Endothelial cell of umbilical vein (primary cell): Measurements from ENCODE around the gene LRRC23. TPM values are rescaled to one million over a fixed set of nuclear protein-coding genes. Genes with fewer than 3 reads are reported as not detected.

Experiments used
- BruUV-seq: library from RNA; stranded (reverse); fragments of 400-500 nt; replicated peaks from 2 replicates; lab custom pipeline; 2021; lab: Mats Ljungman, UMichigan
- CTCF ChIA-PET: fragments of 300-600, 350-600 bp; sonication (Branson Sonifier 250); formaldehyde crosslinking; loops from one replicate; lab custom pipeline; 2021; ENCODE audit warnings: antibody characterized with exemption, inconsistent platforms; lab: Charles Lee
- POLR2A ChIA-PET: fragments of 300-600, 350-600 bp; sonication (Branson Sonifier 250); formaldehyde crosslinking; loops from one replicate; lab custom pipeline; 2021; ENCODE audit warnings: antibody characterized with exemption, inconsistent platforms; lab: Charles Lee
- DNase-seq: peaks from one replicate; pipeline ENCODE4 v3.0.0-alpha.2; 2011; ENCODE audit warnings: low read depth, low spot score
- FAIRE-seq: peaks from 2 replicates; lab custom pipeline; 2011; peaks lifted over from hg19 to GRCh38; lab: Jason Lieb, UNC
- H2AFZ ChIP-seq: 2 replicates; pipeline ENCODE4 v1.6.0; 2012; ENCODE audit warnings: low read depth, low read length, control low read depth, inconsistent platforms
- H3K27ac ChIP-seq: 2 replicates; pipeline ENCODE4 v1.5.1; 2011; ENCODE audit warnings: low read depth, mild to moderate bottlenecking, control low read depth, low read length, moderate library complexity; ENCODE audit not compliant: insufficient read depth
- H3K27me3 ChIP-seq, 2 experiments: 2 replicates each; pipeline versions ENCODE4 v1.6.0 to v1.6.1; 2011; ENCODE audit warnings: low read length in 2 of 2, mixed read lengths in 1 of 2; ENCODE audit not compliant: control insufficient read depth in 2 of 2, insufficient read depth in 2 of 2
- H3K36me3 ChIP-seq, 2 experiments: 2 replicates in 1 of 2; 3 replicates in 1 of 2; pipeline ENCODE4 v1.5.1; 2011; ENCODE audit warnings: low read length in 2 of 2, mild to moderate bottlenecking in 1 of 2, moderate library complexity in 1 of 2; ENCODE audit not compliant: control insufficient read depth in 2 of 2, insufficient read depth in 2 of 2; ENCODE audit errors: extremely low read depth in 1 of 2
- H3K4me1 ChIP-seq: 3 replicates; pipeline ENCODE4 v1.5.1; 2011; ENCODE audit warnings: mild to moderate bottlenecking, low read length; ENCODE audit not compliant: control insufficient read depth, insufficient read depth; ENCODE audit errors: extremely low read depth
- H3K4me2 ChIP-seq: 2 replicates; pipeline ENCODE4 v1.6.1; 2011; ENCODE audit warnings: low read length, control low read depth, mixed read lengths; ENCODE audit not compliant: insufficient read depth
- H3K4me3 ChIP-seq, 3 experiments: fragments of 200-600 bp in 1 of 3; sonication (generic), shearing (Covaris generic) in 1 of 3; replicated peaks in 1 of 3; 2 replicates each; pipeline ENCODE4 v1.5.1; 2011 to 2016; ENCODE audit warnings: control low read depth in 3 of 3, low read length in 3 of 3, mild to moderate bottlenecking in 2 of 3, inconsistent platforms in 1 of 3, low read depth in 1 of 3, moderate library complexity in 1 of 3; ENCODE audit not compliant: insufficient read depth in 1 of 3
- H3K79me2 ChIP-seq: 2 replicates; pipeline ENCODE4 v1.6.0; 2012; ENCODE audit warnings: low read length, inconsistent platforms; ENCODE audit not compliant: control insufficient read depth, insufficient read depth
- H3K9ac ChIP-seq: replicated peaks from 2 replicates; pipeline ENCODE3; 2011; ENCODE audit warnings: low read length, control low read depth; ENCODE audit not compliant: insufficient read depth; ENCODE audit errors: extremely low read depth
- H3K9me1 ChIP-seq: replicated peaks from 3 replicates; pipeline ENCODE4 v1.6.0; 2011; ENCODE audit warnings: mild to moderate bottlenecking, low read length; ENCODE audit not compliant: control insufficient read depth, insufficient read depth; ENCODE audit errors: extremely low read depth
- H3K9me3 ChIP-seq: replicated peaks from 2 replicates; pipeline ENCODE4 v1.5.1; 2012; ENCODE audit warnings: low read length, inconsistent platforms; ENCODE audit not compliant: control insufficient read depth, insufficient read depth
- H4K20me1 ChIP-seq: replicated peaks from 2 replicates; pipeline ENCODE3; 2011; ENCODE audit warnings: mild to moderate bottlenecking, low read length; ENCODE audit not compliant: control insufficient read depth, insufficient read depth; ENCODE audit errors: extremely low read depth
- POLR2A ChIP-seq: IDR thresholded peaks from 2 replicates; pipeline ENCODE4 v1.6.1; 2012; ENCODE audit warnings: low read depth, mild to moderate bottlenecking, control low read depth, low read length
- dilution Hi-C: fragments of 300-500 bp; cut with MboI; formaldehyde crosslinking; loops from one replicate; pipeline ENCODE4 v1.15.0; 2019; ENCODE audit warnings: low sequenced_read_pairs; ENCODE audit not compliant: extremely low pct_ligation_motif_present
- intact Hi-C: fragments of 100-400 bp; cut with micrococcal nuclease; formaldehyde crosslinking; loops from one replicate; pipeline ENCODE4 v1.10.0; 2022
- polyA plus RNA-seq, 4 experiments: library from polyadenylated mRNA; depleted of rRNA in 3 of 4; stranded (reverse) in 3 of 4; unstranded in 1 of 4; fragments of >200 nt; gene quantifications; 2 replicates each; pipeline versions ENCODE4 v1.2.1 to v1.2.3, GENCODE V29; 2011 to 2012; ENCODE audit warnings: missing spikeins in 1 of 4
- total RNA-seq: library from RNA; stranded (reverse); gene quantifications from 2 replicates; pipeline ENCODE4 v1.2.3, GENCODE V29; 2021
- TF ChIP-seq, protein P1 (sequence below), 2 donors: IDR thresholded peaks; 1 replicate in 1 of 2; 2 replicates in 1 of 2; pipeline ENCODE4 v1.5.1; 2011; ENCODE audit warnings: low read length in 2 of 2, mild to moderate bottlenecking in 2 of 2, moderate library complexity in 2 of 2, control low read depth in 1 of 2, inconsistent platforms in 1 of 2, low read depth in 1 of 2; ENCODE audit not compliant: insufficient read depth in 1 of 2; ENCODE audit errors: extremely low read depth in 1 of 2

LRRC23 gene
- total and polyA plus RNA-seq, 2 donors (not counting 3 experiments of a cell fraction or from before 2014, with no cell fraction given): 3.1 to 3.5 TPM

DNA sequence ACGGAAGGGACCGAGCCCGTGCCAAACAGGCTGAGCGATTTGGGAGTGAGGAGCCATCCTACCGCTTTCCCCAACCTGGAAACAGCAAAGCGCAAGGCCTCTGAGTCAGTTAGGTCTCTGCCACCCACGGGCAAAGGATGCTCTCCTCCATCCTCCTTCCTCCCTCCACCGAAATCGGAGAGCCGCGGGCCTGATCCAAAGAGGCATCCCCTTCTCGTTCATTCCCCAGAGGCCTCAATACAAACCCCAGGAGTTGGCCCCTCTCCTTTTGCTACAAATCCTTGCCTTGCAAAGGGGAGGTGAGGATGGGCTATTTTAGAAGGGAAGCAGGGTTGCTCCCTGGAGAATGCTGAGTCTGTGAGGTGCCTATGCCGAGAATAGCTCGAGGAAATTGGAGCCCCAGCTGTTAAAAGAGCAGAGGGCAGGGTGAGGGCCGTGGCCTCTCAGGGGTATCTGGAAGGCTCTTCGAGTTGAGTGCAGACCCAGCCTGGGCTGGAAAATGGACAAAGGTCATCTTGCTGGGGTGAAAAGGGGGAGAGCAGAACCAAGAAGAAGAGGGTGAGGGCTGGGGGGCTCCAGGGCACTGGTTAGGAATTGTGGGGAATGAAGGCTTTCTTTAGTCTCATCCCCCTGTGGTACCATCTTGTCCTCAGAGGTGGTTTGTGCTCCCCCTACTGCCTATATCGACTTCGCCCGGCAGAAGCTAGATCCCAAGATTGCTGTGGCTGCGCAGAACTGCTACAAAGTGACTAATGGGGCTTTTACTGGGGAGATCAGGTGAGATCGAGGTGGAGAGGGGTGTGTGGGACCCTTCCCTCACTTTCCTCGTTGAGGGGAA, 36.2 kb upstream of the LRRC23 start:
- BruUV-seq: no TSS peak
- H3K9me3 ChIP-seq: no peaks in the 10 kb centered on the region
- peak; percentile 81 for FAIRE-seq
- no peaks in the 10 kb centered on the region for H4K20me1 ChIP-seq
- ChIA-PET CTCF (interaction anchor here (0.9 to 3.9 kb wide), 17 partner anchors 10 to 246 kb away, joined by 3 to 43 read pairs (median 7); partner anchors contain the start of genes C12orf57, C1RL, CDCA3 and RNU7-1), POLR2A (interaction anchor here (1.1 to 2.4 kb wide), 5 partner anchors 16 to 76 kb away, joined by 3 to 48 read pairs (median 8); partner anchors contain the start of genes C12orf57, CDCA3, LRRC23 and RNU7-1)
- no peak overlapping the region for H2AFZ ChIP-seq
- H3K4me3 ChIP-seq: peak overlapping the region; percentile 60 to 95 (median 75)
- dilution Hi-C loops: no loop called here
- TF ChIP-seq, protein P1, sequence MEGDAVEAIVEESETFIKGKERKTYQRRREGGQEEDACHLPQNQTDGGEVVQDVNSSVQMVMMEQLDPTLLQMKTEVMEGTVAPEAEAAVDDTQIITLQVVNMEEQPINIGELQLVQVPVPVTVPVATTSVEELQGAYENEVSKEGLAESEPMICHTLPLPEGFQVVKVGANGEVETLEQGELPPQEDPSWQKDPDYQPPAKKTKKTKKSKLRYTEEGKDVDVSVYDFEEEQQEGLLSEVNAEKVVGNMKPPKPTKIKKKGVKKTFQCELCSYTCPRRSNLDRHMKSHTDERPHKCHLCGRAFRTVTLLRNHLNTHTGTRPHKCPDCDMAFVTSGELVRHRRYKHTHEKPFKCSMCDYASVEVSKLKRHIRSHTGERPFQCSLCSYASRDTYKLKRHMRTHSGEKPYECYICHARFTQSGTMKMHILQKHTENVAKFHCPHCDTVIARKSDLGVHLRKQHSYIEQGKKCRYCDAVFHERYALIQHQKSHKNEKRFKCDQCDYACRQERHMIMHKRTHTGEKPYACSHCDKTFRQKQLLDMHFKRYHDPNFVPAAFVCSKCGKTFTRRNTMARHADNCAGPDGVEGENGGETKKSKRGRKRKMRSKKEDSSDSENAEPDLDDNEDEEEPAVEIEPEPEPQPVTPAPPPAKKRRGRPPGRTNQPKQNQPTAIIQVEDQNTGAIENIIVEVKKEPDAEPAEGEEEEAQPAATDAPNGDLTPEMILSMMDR (IDR thresholded peaks at IDR 0.05; ENCODE audit: extremely low read depth in 1 of 2, insufficient read depth in 1 of 2, low read depth in 1 of 2, low read length in 2 of 2): peak in 1 of 2 donors; percentile 25
- TF ChIP-seq POLR2A: no peak
- peaks cover 2 to 30% of the 10 kb centered on the region in 2 experiments for H3K36me3 ChIP-seq
- H3K79me2 ChIP-seq: peaks cover 40% of the 10 kb centered on the region
- no peaks in the 10 kb centered on the region for H3K9me1 ChIP-seq
- H3K4me1 ChIP-seq: peaks cover 36% of the 10 kb centered on the region
- intact Hi-C loops: loop anchor here (1.0 kb wide), 4 partner anchors 16 to 97 kb away; partner anchors contain the start of genes RNU7-1 and USP5
- no peak for DNase-seq
- H3K9ac ChIP-seq: peak overlapping the region; percentile 67
- H3K27ac ChIP-seq: no peak overlapping the region
- no peaks in the 10 kb centered on the region for H3K27me3 ChIP-seq
- peak overlapping the region; percentile 75 for H3K4me2 ChIP-seq
